SK-N-SH treated with all-trans-retinoic acid at 6 μM for 48 hours (cell line): Measurements from ENCODE around the gene TMEM132C.

Source experiments
- ATAC-seq: fragments of 200-7000 bp; cut with Tn5 transposase; 3 replicates; pipeline ENCODE4 v1.9.1; 2020; ENCODE audit warnings: mild to moderate bottlenecking, moderate library complexity
- BACH2 ChIP-seq: fragments of 250-450 bp; sonication (Bioruptor Pico); IDR thresholded peaks from 2 replicates; pipeline ENCODE4 v1.9.0; 2021; ENCODE audit warnings: mild to moderate bottlenecking, borderline replicate concordance
- CSDC2 ChIP-seq: fragments of 250-450 bp; sonication (Bioruptor Pico); IDR thresholded peaks from 2 replicates; pipeline ENCODE4 v1.5.0; 2020; ENCODE audit warnings: mild to moderate bottlenecking, moderate library complexity
- ESRRG ChIP-seq: fragments of 250-450 bp; sonication (Bioruptor Pico); IDR thresholded peaks from 2 replicates; pipeline ENCODE4 v1.6.1; 2021; ENCODE audit warnings: mild to moderate bottlenecking
- GLIS3 ChIP-seq: fragments of 250-450 bp; sonication (Bioruptor Pico); IDR thresholded peaks from 2 replicates; pipeline ENCODE4 v1.5.0; 2020; ENCODE audit warnings: mild to moderate bottlenecking, moderate library complexity
- ISL1 ChIP-seq: fragments of 250-450 bp; sonication (Bioruptor Pico); IDR thresholded peaks from 2 replicates; pipeline ENCODE4 v2.1.2; 2022; ENCODE audit warnings: mild to moderate bottlenecking, moderate library complexity
- OSR1 ChIP-seq: fragments of 250-450 bp; sonication (Bioruptor Pico); IDR thresholded peaks from 2 replicates; pipeline ENCODE4 v1.8.0; 2022; ENCODE audit warnings: moderate library complexity, mild to moderate bottlenecking, inconsistent platforms
- PPARA ChIP-seq: fragments of 250-450 bp; sonication (Bioruptor Pico); IDR thresholded peaks from 2 replicates; pipeline ENCODE4 v1.5.0; 2020; ENCODE audit warnings: mild to moderate bottlenecking, borderline replicate concordance
- RARB ChIP-seq: fragments of 250-450 bp; sonication (Bioruptor Pico); IDR thresholded peaks from 2 replicates; pipeline ENCODE4 v1.8.0; 2021; ENCODE audit warnings: mild to moderate bottlenecking, moderate library complexity
- SNAI2 ChIP-seq: fragments of 250-450 bp; sonication (Bioruptor Pico); IDR thresholded peaks from 2 replicates; pipeline ENCODE4 v1.5.0; 2020; ENCODE audit warnings: mild to moderate bottlenecking, moderate library complexity
- TCF4 ChIP-seq: fragments of 250-450 bp; sonication (Bioruptor Pico); IDR thresholded peaks from 2 replicates; pipeline ENCODE4 v1.8.0; 2021; ENCODE audit warnings: mild to moderate bottlenecking, moderate library complexity, borderline replicate concordance
- TOX ChIP-seq: fragments of 250-450 bp; sonication (Bioruptor Pico); IDR thresholded peaks from 2 replicates; pipeline ENCODE4 v1.8.0; 2021; ENCODE audit warnings: mild to moderate bottlenecking, moderate library complexity, borderline replicate concordance
- ZC3H10 ChIP-seq: fragments of 250-450 bp; sonication (Bioruptor Pico); IDR thresholded peaks from 2 replicates; pipeline ENCODE4 v1.5.1; 2021; ENCODE audit warnings: mild to moderate bottlenecking, moderate library complexity
- ZFP3 ChIP-seq: fragments of 250-450 bp; sonication (Bioruptor Pico); IDR thresholded peaks from 2 replicates; pipeline ENCODE4 v1.5.0; 2020; ENCODE audit warnings: mild to moderate bottlenecking, moderate library complexity
- ZFP30 ChIP-seq: fragments of 450-650 bp; formaldehyde crosslinking; IDR thresholded peaks from 2 replicates; pipeline ENCODE4 v1.5.0; 2022; ENCODE audit warnings: mild to moderate bottlenecking, moderate library complexity
- ZNF565 ChIP-seq: fragments of 450-650 bp; formaldehyde crosslinking; conservative IDR thresholded peaks from 2 replicates; pipeline ENCODE4 v1.5.0; 2020; ENCODE audit warnings: low read depth, mild to moderate bottlenecking, moderate library complexity
- ZNF70 ChIP-seq: fragments of 450-650 bp; formaldehyde crosslinking; IDR thresholded peaks from 2 replicates; pipeline ENCODE4 v1.5.0; 2020; ENCODE audit warnings: mild to moderate bottlenecking, moderate library complexity
- ZNF8 ChIP-seq: fragments of 450-650 bp; formaldehyde crosslinking; IDR thresholded peaks from 2 replicates; pipeline ENCODE4 v1.5.0; 2020; ENCODE audit warnings: mild to moderate bottlenecking, moderate library complexity
- TF ChIP-seq, protein P1 (sequence below): fragments of 250-450 bp; sonication (Bioruptor Pico); IDR thresholded peaks from 2 replicates; pipeline ENCODE4 v1.5.1; 2021; ENCODE audit warnings: mild to moderate bottlenecking, moderate library complexity
- TF ChIP-seq, protein P2 (sequence below): fragments of 250-450 bp; sonication (Bioruptor Pico); IDR thresholded peaks from 2 replicates; pipeline ENCODE4 v1.5.1; 2020; ENCODE audit warnings: low read depth, mild to moderate bottlenecking, moderate library complexity
- TF ChIP-seq, protein P3 (sequence below): fragments of 250-450 bp; sonication (Bioruptor Pico); IDR thresholded peaks from 2 replicates; pipeline ENCODE4 v1.5.0; 2020; ENCODE audit warnings: mild to moderate bottlenecking, moderate library complexity
- TF ChIP-seq, protein P4 (sequence below): fragments of 250-450 bp; sonication (Bioruptor Pico); IDR thresholded peaks from 2 replicates; pipeline ENCODE4 v1.8.0; 2020; ENCODE audit warnings: mild to moderate bottlenecking, moderate library complexity, borderline replicate concordance

Gene TMEM132C

DNA sequence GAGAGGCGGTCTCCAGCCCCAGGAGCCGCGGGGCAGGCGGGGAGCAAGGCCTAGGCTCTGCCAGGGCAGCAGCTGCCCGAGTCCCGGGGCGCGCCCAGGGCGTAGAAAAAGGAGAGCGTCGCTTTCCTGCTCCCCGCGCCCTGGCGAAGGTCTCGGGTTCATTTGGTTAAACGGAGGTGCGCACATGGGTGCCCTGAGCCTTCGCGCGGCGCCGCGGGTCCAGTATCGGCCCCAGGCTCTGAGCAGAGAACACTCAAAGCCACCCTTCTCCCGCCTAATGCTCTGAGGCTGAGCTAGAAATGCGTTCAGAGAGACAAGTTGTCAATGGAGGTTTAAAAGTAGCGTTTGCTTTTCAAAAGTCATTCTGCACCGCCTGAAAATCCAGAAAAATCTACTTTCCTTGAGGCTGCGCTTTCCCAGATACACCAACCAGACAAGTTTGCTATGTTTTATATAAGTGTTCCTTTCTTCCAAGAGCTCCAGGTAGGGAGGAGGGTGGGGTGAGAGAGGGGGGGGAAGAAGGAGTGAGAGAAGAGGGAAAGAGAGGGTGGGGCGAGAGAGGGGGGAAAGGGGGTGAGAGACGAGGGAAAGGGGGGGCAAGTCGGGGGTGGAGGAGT, 1.5 kb downstream of the TMEM132C start:
- ATAC-seq = no peak
- TF ChIP-seq ZNF70 (CRISPR knock-in tag) = no peak
- no peak for TF ChIP-seq ESRRG
- no peak for TF ChIP-seq TCF4 (CRISPR knock-in tag)
- TF ChIP-seq, protein P1, sequence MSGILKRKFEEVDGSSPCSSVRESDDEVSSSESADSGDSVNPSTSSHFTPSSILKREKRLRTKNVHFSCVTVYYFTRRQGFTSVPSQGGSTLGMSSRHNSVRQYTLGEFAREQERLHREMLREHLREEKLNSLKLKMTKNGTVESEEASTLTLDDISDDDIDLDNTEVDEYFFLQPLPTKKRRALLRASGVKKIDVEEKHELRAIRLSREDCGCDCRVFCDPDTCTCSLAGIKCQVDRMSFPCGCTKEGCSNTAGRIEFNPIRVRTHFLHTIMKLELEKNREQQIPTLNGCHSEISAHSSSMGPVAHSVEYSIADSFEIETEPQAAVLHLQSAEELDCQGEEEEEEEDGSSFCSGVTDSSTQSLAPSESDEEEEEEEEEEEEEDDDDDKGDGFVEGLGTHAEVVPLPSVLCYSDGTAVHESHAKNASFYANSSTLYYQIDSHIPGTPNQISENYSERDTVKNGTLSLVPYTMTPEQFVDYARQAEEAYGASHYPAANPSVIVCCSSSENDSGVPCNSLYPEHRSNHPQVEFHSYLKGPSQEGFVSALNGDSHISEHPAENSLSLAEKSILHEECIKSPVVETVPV (CRISPR knock-in tag) = no peak
- TF ChIP-seq SNAI2 (CRISPR knock-in tag) = no peak
- no peak for TF ChIP-seq OSR1 (CRISPR knock-in tag)
- TF ChIP-seq ZFP3 (CRISPR knock-in tag) = no peak
- no peak for TF ChIP-seq ISL1 (CRISPR knock-in tag)

DNA sequence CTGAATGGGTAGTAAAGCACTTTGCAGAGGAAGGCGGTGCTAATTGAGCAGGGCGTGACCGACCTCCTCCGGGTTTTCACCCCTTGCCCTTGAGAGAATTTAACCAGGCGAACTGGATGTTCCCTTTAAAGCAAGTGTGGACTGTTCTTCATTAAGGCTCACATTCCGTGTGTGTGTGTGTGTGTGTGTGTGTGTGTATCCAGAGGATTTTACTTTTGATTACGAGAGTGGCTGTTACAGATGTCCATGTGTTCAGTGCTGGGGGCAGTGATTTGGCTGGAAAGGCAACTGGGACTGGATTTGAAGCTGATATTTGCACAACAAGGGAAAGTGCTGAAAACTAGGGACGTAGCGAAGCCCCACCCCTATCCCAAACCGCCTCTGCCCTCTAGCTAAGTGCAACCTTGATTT, 2.2 kb downstream of the TMEM132C start:
- ATAC-seq = no peak
- no peak for TF ChIP-seq GLIS3
- no peak for TF ChIP-seq TOX (CRISPR knock-in tag)
- TF ChIP-seq OSR1 (CRISPR knock-in tag) = no peak
- no peak for TF ChIP-seq ZFP3 (CRISPR knock-in tag)
- no peak for TF ChIP-seq ZFP30 (CRISPR knock-in tag)
- no peak for TF ChIP-seq CSDC2 (CRISPR knock-in tag)
- TF ChIP-seq, protein P1 (CRISPR knock-in tag) = no peak
- TF ChIP-seq, all 23 proteins: peak for 0

DNA sequence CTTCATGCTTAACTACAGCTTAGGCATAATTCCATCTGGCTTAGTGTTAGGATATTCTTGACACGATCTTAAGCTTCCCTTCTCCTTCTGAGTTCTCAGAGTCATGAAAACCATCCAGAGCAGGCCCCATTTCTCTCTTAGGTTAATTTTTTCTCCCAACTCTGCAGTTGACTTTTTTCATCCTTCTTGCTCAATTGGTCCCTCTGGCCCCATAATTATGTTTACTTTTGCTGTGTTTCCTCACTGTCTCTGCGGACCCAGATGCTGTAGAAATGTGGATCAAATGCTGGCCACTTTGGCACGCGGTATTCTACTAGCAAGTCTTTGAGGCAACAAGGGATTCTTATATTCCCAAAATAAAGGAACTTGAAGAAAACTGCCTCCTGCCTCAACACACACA, 9.5 kb downstream of the TMEM132C start:
- ATAC-seq = no peak
- no peak for TF ChIP-seq BACH2 (CRISPR knock-in tag)
- TF ChIP-seq ZFP30 (CRISPR knock-in tag) = no peak
- TF ChIP-seq ZNF565 = no peak
- TF ChIP-seq PPARA (CRISPR knock-in tag) = no peak

DNA sequence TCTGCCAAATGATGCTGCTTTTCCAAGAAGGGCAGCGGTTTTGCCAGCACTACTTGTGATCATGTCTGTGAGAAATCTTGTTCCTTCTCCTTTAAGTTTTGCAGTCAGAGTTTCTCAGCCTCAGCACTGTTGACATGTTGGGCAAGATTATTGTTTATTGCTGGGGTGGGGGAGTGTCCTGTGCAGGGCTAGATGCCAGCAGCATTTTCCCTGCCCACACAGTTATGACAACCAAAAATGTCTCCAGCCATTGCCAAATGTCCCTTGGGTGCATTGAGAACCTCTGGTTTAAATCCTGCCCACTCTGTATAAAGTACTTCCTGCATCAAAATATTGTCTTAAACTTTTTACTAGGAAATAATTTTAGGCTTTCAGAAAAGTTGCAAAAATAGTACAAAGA, 20.0 kb downstream of the TMEM132C start:
- no peak for ATAC-seq
- TF ChIP-seq ZC3H10 (CRISPR knock-in tag) (no peak), ZFP30 (CRISPR knock-in tag) (no peak), PPARA (CRISPR knock-in tag) (no peak), TOX (CRISPR knock-in tag) (no peak), ESRRG (no peak), CSDC2 (CRISPR knock-in tag) (no peak), RARB (CRISPR knock-in tag) (no peak), ZNF8 (CRISPR knock-in tag) (no peak)
- TF ChIP-seq, protein P2, sequence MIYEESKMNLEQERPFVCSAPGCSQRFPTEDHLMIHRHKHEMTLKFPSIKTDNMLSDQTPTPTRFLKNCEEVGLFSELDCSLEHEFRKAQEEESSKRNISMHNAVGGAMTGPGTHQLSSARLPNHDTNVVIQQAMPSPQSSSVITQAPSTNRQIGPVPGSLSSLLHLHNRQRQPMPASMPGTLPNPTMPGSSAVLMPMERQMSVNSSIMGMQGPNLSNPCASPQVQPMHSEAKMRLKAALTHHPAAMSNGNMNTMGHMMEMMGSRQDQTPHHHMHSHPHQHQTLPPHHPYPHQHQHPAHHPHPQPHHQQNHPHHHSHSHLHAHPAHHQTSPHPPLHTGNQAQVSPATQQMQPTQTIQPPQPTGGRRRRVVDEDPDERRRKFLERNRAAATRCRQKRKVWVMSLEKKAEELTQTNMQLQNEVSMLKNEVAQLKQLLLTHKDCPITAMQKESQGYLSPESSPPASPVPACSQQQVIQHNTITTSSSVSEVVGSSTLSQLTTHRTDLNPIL (CRISPR knock-in tag) = no peak

DNA sequence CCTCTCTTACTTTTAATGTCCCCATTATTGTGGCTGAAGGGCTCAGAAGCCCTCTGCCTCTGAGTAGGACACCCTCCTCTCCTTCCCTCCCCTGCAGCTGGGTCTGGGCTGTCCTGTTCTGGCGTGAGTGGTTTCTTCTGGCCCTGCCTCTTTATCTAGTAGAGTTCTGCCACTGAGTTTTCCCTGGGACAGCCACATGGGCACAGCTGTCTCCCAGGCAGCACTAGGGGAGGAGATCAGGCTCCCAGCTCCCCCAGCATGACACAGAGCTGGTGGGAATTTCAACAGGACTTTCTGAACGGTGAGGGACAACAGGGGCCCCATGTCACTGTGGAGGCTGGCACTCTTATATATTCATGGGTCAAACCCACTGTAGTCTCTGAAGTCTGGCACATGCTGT, 21.4 kb downstream of the TMEM132C start:
- no peak for ATAC-seq
- TF ChIP-seq ZFP30 (CRISPR knock-in tag) (no peak), ZFP3 (CRISPR knock-in tag) (no peak), ZC3H10 (CRISPR knock-in tag) (no peak), TOX (CRISPR knock-in tag) (no peak), PPARA (CRISPR knock-in tag) (no peak), TCF4 (CRISPR knock-in tag) (no peak), BACH2 (CRISPR knock-in tag) (no peak), ESRRG (no peak)
- TF ChIP-seq, protein P3, sequence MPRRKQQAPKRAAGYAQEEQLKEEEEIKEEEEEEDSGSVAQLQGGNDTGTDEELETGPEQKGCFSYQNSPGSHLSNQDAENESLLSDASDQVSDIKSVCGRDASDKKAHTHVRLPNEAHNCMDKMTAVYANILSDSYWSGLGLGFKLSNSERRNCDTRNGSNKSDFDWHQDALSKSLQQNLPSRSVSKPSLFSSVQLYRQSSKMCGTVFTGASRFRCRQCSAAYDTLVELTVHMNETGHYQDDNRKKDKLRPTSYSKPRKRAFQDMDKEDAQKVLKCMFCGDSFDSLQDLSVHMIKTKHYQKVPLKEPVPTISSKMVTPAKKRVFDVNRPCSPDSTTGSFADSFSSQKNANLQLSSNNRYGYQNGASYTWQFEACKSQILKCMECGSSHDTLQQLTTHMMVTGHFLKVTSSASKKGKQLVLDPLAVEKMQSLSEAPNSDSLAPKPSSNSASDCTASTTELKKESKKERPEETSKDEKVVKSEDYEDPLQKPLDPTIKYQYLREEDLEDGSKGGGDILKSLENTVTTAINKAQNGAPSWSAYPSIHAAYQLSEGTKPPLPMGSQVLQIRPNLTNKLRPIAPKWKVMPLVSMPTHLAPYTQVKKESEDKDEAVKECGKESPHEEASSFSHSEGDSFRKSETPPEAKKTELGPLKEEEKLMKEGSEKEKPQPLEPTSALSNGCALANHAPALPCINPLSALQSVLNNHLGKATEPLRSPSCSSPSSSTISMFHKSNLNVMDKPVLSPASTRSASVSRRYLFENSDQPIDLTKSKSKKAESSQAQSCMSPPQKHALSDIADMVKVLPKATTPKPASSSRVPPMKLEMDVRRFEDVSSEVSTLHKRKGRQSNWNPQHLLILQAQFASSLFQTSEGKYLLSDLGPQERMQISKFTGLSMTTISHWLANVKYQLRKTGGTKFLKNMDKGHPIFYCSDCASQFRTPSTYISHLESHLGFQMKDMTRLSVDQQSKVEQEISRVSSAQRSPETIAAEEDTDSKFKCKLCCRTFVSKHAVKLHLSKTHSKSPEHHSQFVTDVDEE (CRISPR knock-in tag) = no peak
- TF ChIP-seq, protein P4, sequence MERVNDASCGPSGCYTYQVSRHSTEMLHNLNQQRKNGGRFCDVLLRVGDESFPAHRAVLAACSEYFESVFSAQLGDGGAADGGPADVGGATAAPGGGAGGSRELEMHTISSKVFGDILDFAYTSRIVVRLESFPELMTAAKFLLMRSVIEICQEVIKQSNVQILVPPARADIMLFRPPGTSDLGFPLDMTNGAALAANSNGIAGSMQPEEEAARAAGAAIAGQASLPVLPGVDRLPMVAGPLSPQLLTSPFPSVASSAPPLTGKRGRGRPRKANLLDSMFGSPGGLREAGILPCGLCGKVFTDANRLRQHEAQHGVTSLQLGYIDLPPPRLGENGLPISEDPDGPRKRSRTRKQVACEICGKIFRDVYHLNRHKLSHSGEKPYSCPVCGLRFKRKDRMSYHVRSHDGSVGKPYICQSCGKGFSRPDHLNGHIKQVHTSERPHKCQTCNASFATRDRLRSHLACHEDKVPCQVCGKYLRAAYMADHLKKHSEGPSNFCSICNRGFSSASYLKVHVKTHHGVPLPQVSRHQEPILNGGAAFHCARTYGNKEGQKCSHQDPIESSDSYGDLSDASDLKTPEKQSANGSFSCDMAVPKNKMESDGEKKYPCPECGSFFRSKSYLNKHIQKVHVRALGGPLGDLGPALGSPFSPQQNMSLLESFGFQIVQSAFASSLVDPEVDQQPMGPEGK = no peak
